ENCODE results near the gene MED12L. TPM values are rescaled to one million over a fixed set of nuclear protein-coding genes. Genes with fewer than 3 reads are reported as not detected.

The MED12L gene
- total and polyA plus RNA-seq, 10 of the 15 experiments (the other 5 are each of a cell fraction or from before 2014, with no cell fraction given), result 0.01 to 0.06 (median 0.03) TPM; not detected in 2

DNA sequence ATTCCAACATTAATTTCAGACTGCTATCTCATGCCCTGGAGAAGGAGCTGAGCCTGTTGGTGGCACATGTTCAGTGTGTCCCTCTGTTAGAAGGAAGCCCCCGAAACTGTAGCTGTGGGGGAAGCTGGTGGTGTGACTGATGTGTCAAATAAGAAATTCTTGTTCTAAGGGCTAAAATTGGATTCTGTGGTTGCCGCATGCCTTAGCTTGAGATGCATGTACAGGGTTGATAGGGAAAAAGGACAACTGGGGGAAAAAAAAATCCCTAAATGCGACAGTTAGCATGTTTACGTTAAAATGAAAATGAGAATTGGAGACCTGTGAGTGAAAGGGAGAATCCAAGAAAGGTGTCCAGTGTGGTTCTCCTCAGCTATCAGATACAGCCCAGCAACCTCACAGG, 58.6 kb downstream of the MED12L start:
- BruUV-seq (replicated peaks), result no TSS peak
- H3K27me3 ChIP-seq (replicated peaks in 1 of 2; ENCODE audit: control insufficient read depth in 2 of 2, insufficient read depth in 2 of 2, low read length in 1 of 2), result peaks cover 2 to 7% of the 10 kb centered on the region in 2 experiments
- DNase-seq (ENCODE audit: low read depth, low spot score) (no peak), FAIRE-seq (no peak), ATAC-seq (no peak)
- no peaks in the 10 kb centered on the region for H3K9me3 ChIP-seq (replicated peaks; ENCODE audit: control insufficient read depth, insufficient read depth, low read length)
- H3K9ac ChIP-seq (ENCODE audit: control insufficient read depth, insufficient read depth, low read length), result no peak overlapping the region
- no peak overlapping the region for H3K4me3 ChIP-seq
- no peaks in the 10 kb centered on the region for H3K4me1 ChIP-seq (ENCODE audit: control insufficient read depth, insufficient read depth, low read length)
- TF ChIP-seq WRNIP1 (IDR thresholded peaks at IDR 0.05; ENCODE audit: borderline replicate concordance, low read depth, low read length), result no peak
- TF ChIP-seq, protein P1, sequence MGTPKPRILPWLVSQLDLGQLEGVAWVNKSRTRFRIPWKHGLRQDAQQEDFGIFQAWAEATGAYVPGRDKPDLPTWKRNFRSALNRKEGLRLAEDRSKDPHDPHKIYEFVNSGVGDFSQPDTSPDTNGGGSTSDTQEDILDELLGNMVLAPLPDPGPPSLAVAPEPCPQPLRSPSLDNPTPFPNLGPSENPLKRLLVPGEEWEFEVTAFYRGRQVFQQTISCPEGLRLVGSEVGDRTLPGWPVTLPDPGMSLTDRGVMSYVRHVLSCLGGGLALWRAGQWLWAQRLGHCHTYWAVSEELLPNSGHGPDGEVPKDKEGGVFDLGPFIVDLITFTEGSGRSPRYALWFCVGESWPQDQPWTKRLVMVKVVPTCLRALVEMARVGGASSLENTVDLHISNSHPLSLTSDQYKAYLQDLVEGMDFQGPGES (IDR thresholded peaks at IDR 0.05), result no peak
- TF ChIP-seq, protein P2, sequence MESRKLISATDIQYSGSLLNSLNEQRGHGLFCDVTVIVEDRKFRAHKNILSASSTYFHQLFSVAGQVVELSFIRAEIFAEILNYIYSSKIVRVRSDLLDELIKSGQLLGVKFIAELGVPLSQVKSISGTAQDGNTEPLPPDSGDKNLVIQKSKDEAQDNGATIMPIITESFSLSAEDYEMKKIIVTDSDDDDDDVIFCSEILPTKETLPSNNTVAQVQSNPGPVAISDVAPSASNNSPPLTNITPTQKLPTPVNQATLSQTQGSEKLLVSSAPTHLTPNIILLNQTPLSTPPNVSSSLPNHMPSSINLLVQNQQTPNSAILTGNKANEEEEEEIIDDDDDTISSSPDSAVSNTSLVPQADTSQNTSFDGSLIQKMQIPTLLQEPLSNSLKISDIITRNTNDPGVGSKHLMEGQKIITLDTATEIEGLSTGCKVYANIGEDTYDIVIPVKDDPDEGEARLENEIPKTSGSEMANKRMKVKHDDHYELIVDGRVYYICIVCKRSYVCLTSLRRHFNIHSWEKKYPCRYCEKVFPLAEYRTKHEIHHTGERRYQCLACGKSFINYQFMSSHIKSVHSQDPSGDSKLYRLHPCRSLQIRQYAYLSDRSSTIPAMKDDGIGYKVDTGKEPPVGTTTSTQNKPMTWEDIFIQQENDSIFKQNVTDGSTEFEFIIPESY (IDR thresholded peaks at IDR 0.05), result no peak
- TF ChIP-seq, protein P3, sequence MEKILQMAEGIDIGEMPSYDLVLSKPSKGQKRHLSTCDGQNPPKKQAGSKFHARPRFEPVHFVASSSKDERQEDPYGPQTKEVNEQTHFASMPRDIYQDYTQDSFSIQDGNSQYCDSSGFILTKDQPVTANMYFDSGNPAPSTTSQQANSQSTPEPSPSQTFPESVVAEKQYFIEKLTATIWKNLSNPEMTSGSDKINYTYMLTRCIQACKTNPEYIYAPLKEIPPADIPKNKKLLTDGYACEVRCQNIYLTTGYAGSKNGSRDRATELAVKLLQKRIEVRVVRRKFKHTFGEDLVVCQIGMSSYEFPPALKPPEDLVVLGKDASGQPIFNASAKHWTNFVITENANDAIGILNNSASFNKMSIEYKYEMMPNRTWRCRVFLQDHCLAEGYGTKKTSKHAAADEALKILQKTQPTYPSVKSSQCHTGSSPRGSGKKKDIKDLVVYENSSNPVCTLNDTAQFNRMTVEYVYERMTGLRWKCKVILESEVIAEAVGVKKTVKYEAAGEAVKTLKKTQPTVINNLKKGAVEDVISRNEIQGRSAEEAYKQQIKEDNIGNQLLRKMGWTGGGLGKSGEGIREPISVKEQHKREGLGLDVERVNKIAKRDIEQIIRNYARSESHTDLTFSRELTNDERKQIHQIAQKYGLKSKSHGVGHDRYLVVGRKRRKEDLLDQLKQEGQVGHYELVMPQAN (conservative IDR thresholded peaks at IDR 0.05), result no peak
- TF ChIP-seq MLLT1 (IDR thresholded peaks at IDR 0.05), result no peak
- TF ChIP-seq YY1 (IDR thresholded peaks at IDR 0.05; ENCODE audit: low read depth, low read length), result no peak
- no peak for TF ChIP-seq CHD4 (IDR thresholded peaks at IDR 0.05)
- no peak for TF ChIP-seq FOXM1 (IDR thresholded peaks at IDR 0.05; ENCODE audit: low read depth, low read length)
- no peak for TF ChIP-seq ZNF384 (IDR thresholded peaks at IDR 0.05; ENCODE audit: borderline replicate concordance, low read depth, low read length)
- TF ChIP-seq, protein P4, sequence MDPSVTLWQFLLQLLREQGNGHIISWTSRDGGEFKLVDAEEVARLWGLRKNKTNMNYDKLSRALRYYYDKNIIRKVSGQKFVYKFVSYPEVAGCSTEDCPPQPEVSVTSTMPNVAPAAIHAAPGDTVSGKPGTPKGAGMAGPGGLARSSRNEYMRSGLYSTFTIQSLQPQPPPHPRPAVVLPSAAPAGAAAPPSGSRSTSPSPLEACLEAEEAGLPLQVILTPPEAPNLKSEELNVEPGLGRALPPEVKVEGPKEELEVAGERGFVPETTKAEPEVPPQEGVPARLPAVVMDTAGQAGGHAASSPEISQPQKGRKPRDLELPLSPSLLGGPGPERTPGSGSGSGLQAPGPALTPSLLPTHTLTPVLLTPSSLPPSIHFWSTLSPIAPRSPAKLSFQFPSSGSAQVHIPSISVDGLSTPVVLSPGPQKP (IDR thresholded peaks at IDR 0.05; ENCODE audit: low read depth, low read length), result no peak
- no peak for TF ChIP-seq RBBP5 (conservative IDR thresholded peaks at IDR 0.05)
- TF ChIP-seq SRF (IDR thresholded peaks at IDR 0.05; ENCODE audit: low read depth in 2 of 2, low read length in 2 of 2), result no peak
- no peak for TF ChIP-seq NFIC (IDR thresholded peaks at IDR 0.05; ENCODE audit: low read depth, low read length)
- no peak for TF ChIP-seq MTA3 (IDR thresholded peaks at IDR 0.05; ENCODE audit: borderline replicate concordance, low read length)
- no peak overlapping the region for H3K4me2 ChIP-seq (ENCODE audit: control insufficient read depth, insufficient read depth)
- H3K27ac ChIP-seq (ENCODE audit: control insufficient read depth, insufficient read depth), result no peak overlapping the region
- POLR2A ChIA-PET, result no interaction called here
- H3K36me3 ChIP-seq (ENCODE audit: control insufficient read depth in 2 of 2, insufficient read depth in 2 of 2, low read length in 1 of 2), result no peaks in the 10 kb centered on the region
- in situ Hi-C loops (cut with MboI) (loop anchor here (10.0 to 25.0 kb wide), 3 partner anchors 219 to 607 kb away; partner anchors contain the start of genes EIF2A and SERP1), intact Hi-C loops (cut with micrococcal nuclease; ENCODE audit: unreplicated experiment) (no loop called here)
- CTCF ChIA-PET, result interaction anchor here (0.8 to 2.8 kb wide), 5 partner anchors 12 to 616 kb away, joined by 3 to 11 read pairs (median 3); no protein-coding TSS in a partner anchor
- RAD21 ChIA-PET (ENCODE audit: unreplicated experiment), result no interaction called here
- no peaks in the 10 kb centered on the region for H3K79me2 ChIP-seq (ENCODE audit: control insufficient read depth, insufficient read depth, low read length)
- H2AFZ ChIP-seq (ENCODE audit: control insufficient read depth, low read depth, low read length), result no peak overlapping the region
- H4K20me1 ChIP-seq (ENCODE audit: control insufficient read depth, insufficient read depth), result no peaks in the 10 kb centered on the region
- SMC1A ChIA-PET (ENCODE audit: uncharacterized antibody, unreplicated experiment), result no interaction called here
- WGBS (ENCODE audit: insufficient coverage, insufficient replicate concordance, low lambda C conversion rate, missing lambda C conversion rate), result 43% methylated on average over 4 of the region's 4 CpGs

Measured in GM12878 (cell line).